Naive B cell (primary cell): ENCODE results near the gene S100A6. TPM values are rescaled to one million over a fixed set of nuclear protein-coding genes. Genes with fewer than 3 reads are reported as not detected.

ENCODE experiments used
- ATAC-seq, 2 donors: fragments of 150-1000 bp; cut with Tn5 transposase; 2 replicates each; pipeline ENCODE4 v1.10.0; 2021; ENCODE audit warnings: low read depth in 2 of 2, mild to moderate bottlenecking in 2 of 2, moderate library complexity in 2 of 2
- DNase-seq: peaks from one replicate; pipeline ENCODE4 v3.0.0; 2022
- H3K27ac Mint-ChIP-seq, 6 donors: one replicate each; pipeline ENCODE4 v1.8.0; 2020 to 2022; ENCODE audit warnings: mild to moderate bottlenecking in 6 of 6, mixed read lengths in 6 of 6, moderate library complexity in 5 of 6, inconsistent platforms in 2 of 6
- H3K27me3 Mint-ChIP-seq, 3 donors: one replicate each; pipeline ENCODE4 v1.8.0; 2021 to 2022; ENCODE audit warnings: mixed read lengths in 3 of 3, mild to moderate bottlenecking in 1 of 3
- H3K36me3 Mint-ChIP-seq, 2 donors: one replicate each; pipeline ENCODE4 v1.8.0; 2020 to 2022; ENCODE audit warnings: mixed read lengths in 2 of 2, inconsistent platforms in 1 of 2, mild to moderate bottlenecking in 1 of 2
- H3K4me1 Mint-ChIP-seq, 3 donors: one replicate each; pipeline ENCODE4 v1.8.0; 2020 to 2022; ENCODE audit warnings: mixed read lengths in 3 of 3, inconsistent platforms in 1 of 3, mild to moderate bottlenecking in 1 of 3, moderate library complexity in 1 of 3
- H3K4me3 Mint-ChIP-seq, 8 donors: one replicate each; pipeline ENCODE4 v1.8.0; 2020 to 2022; ENCODE audit warnings: mild to moderate bottlenecking in 8 of 8, mixed read lengths in 8 of 8, moderate library complexity in 8 of 8, inconsistent platforms in 2 of 8
- H3K9me3 Mint-ChIP-seq, 7 donors: one replicate each; pipeline ENCODE4 v1.8.0; 2020 to 2022; ENCODE audit warnings: mixed read lengths in 7 of 7, mild to moderate bottlenecking in 5 of 7, inconsistent platforms in 2 of 7, moderate library complexity in 1 of 7
- polyA plus RNA-seq, 6 donors: library from polyadenylated mRNA; unstranded; fragments of 300-500 nt; fragmentation: Illumina TruSeq; gene quantifications; one replicate each; pipeline ENCODE4 v1.2.3, GENCODE V29; 2021; ENCODE audit warnings: low read depth in 6 of 6

The S100A6 gene
- polyA plus RNA-seq, 6 donors from 2014 or later, result 131 to 239 (median 154) TPM

DNA sequence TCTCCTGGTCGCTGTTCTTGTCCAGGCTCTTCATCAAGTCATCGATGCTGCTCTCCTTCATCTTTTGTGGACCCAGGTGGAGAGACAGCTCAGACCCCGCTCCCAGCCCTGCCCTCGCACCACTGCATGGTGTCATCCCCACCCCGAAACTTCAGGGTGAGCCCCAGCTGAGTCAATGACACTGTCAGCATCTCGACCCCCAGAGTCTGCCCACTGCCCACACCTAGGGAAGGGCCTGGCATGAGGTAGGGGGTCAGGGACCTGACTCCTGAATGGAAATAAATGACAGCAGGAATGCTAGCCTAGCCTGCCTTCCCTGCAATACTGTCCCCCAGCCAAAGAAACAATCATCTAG is 1.6 kb upstream of the S100A6 start:
- Mint-ChIP-seq H3K27me3 (no peaks in the 10 kb centered on the region), H3K4me3 (peak overlapping the region in 7 of 8 donors; percentile 18 to 96 (median 77)), H3K27ac (peak overlapping the region in 3 of 6 donors; percentile 16 to 81 (median 56)), H3K9me3 (no peaks in the 10 kb centered on the region), H3K4me1 (peaks cover 60 to 73% (median 67%) of the 10 kb centered on the region in 3 donors), H3K36me3 (peaks cover 0 to 7% of the 10 kb centered on the region in 2 donors)
- ATAC-seq (no peak), DNase-seq (no peak)

DNA sequence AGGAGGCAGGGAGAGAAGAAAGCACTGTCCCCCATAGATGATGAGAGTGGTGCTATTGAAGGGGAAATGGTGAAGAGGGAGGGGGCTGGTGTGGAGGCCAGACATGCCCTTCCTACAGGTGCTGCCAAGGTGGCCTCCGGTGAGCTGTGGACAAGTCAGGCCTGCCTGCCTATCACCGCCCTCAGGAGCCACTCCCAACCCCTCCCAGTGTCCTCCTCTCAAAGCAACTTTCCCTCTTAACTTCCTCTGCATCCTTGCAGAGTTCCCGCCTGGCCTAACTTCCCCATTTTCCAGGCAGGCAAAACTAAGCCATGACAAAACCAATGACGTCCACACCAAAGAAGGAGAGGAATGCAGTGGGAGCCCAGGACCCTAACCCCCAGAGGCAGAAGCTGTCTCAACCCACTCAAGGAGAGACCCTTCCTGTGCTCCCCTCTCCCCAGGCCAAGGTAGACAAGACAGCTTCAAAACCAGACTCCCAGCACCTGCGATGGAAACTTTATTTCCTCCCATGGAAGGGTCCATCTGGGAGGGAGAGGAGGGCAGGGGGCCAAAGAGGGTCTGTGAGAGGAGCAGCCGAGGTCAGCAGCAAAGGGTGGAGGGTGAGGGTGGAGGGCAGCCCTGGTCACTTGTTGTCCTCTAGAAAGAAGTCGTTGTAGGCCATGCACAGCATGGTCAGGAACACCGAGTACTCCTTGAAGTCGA is 1.0 kb upstream of the S100A6 start:
- H3K27me3 Mint-ChIP-seq, result no peaks in the 10 kb centered on the region
- peak overlapping the region; percentile 87 to 97 (median 96) for H3K4me3 Mint-ChIP-seq
- peaks cover 0 to 7% of the 10 kb centered on the region in 2 donors for H3K36me3 Mint-ChIP-seq
- DNase-seq, result no peak
- peak overlapping the region; percentile 49 to 95 (median 93) for H3K27ac Mint-ChIP-seq
- ATAC-seq, result no peak
- H3K4me1 Mint-ChIP-seq, result peaks cover 60 to 70% (median 68%) of the 10 kb centered on the region in 3 donors
- no peaks in the 10 kb centered on the region for H3K9me3 Mint-ChIP-seq

DNA sequence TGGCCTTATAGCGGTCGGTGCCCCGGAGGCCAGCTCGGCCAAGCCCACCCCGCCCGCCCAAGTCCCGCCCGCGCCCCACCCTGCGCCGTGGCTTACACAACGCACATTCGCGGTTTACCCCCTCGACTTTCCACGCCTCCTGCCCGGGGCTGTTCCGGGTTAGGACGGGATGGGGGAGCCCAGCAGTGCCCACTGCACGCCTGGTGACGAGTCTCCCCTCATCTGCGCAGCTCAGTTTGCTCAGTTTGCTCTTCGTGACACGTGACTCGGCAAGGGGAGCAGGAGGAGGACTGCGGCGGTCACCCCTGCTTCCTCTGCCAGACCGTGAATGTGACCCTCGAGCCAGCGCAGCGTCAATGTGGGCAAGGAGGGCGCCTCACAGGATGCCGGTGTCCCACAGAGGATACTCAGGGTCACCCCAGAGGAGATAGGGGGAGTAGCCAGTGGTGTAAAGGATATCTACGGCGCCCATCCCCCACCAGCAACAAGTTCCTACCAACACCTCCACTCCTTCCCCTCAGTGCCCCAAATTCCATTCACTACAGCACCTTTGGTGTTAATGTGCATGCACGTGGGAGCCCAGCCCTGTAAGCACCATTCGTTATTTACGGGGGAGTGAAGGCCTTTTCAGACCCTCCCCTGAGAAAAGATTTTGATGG is 350 bp upstream of the S100A6 start:
- Mint-ChIP-seq H3K27ac (peak overlapping the region; percentile 83 to 95 (median 93)), H3K27me3 (no peaks in the 10 kb centered on the region), H3K9me3 (no peaks in the 10 kb centered on the region), H3K4me3 (peak overlapping the region; percentile 87 to 97 (median 96)), H3K4me1 (peaks cover 53 to 64% (median 61%) of the 10 kb centered on the region in 3 donors), H3K36me3 (peaks cover 0 to 7% of the 10 kb centered on the region in 2 donors)
- ATAC-seq (peak; percentile 72 to 76), DNase-seq (peak; percentile 53)

DNA sequence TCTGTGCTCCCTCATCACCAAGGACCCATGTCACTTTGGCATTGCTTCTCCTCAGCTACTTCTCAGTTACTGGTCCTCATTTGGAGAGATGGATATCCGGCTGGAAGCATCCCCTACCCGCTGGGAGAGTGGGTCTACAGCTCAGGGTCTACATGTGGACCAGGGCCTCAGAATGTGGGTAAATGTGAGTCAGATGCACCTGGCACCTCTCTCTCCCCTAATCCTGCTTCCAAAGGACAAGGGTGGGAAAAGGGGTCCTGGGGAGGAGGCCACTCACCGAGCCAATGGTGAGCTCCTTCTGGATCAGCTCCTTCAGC is 908 bp downstream of the S100A6 start:
- ATAC-seq (no peak), DNase-seq (no peak)
- Mint-ChIP-seq H3K36me3 (peaks cover 0 to 7% of the 10 kb centered on the region in 2 donors), H3K27ac (peak overlapping the region in 5 of 6 donors; percentile 33 to 93 (median 56)), H3K27me3 (no peaks in the 10 kb centered on the region), H3K9me3 (no peaks in the 10 kb centered on the region), H3K4me1 (peaks cover 40 to 51% (median 49%) of the 10 kb centered on the region in 3 donors), H3K4me3 (peak overlapping the region in 7 of 8 donors; percentile 90 to 96 (median 94))

DNA sequence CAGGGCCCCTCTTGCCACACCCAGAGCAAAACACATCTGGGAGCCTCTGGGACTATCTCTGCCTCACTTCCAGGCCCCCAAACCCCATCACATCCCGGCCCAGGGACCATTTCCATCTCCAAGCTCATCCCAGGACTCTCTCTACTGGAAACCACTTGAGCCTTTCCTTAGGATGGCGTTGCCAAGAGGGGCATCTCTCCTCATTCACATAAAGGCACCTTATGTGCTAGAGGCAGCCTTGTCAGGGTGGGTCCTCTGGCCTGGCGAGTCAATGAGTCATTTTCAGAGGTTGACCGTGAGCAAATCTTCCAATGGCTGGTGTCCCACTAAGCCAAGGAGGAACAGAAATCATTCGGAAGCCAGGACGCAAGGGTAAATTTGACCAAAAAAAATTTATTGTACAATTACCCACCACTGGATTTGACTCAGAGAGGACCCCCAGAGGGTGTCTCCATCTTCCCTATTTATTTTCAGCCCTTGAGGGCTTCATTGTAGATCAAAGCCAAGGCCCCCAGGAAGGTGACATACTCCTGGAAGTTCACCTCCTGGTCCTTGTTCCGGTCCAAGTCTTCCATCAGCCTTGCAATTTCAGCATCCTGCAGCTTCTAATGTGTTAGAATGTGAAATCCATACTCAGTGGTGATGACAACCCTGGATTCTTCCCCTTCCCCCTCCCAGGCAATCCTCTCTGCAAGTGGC is 1.4 kb downstream of the S100A6 start:
- Mint-ChIP-seq H3K36me3 (peaks cover 0 to 7% of the 10 kb centered on the region in 2 donors), H3K27ac (peak overlapping the region in 5 of 6 donors; percentile 33 to 93 (median 49)), H3K27me3 (no peaks in the 10 kb centered on the region), H3K9me3 (no peaks in the 10 kb centered on the region), H3K4me3 (peak overlapping the region; percentile 29 to 96 (median 92)), H3K4me1 (peaks cover 35 to 46% (median 44%) of the 10 kb centered on the region in 3 donors)
- DNase-seq, result no peak
- no peak for ATAC-seq

DNA sequence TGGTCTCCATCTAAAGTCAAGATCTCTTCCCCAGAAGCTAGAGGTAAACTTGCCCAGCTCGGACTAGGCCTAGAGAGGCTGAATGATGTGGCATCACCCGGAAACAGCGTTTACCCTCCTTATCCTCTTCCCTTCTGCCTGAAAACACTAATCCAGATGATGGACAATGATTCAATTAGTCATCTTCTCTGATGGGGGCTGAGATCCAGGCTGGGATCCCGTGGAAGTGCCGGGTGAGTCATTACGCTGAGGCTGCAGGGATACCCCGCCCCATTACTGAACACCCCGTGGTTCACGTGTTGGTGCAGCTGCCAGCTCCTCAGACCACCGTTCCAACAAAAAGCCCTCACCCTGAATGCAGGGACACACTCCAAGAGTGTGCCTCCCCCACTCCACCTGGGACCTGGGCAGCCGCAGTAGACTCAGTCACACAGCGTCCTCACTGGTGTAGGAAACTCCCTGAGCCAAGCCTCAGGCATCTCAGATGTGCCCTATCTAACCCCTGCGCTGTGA is 2.0 kb downstream of the S100A6 start:
- Mint-ChIP-seq H3K9me3 (no peaks in the 10 kb centered on the region), H3K27me3 (no peaks in the 10 kb centered on the region), H3K36me3 (peaks cover 0 to 7% of the 10 kb centered on the region in 2 donors), H3K4me1 (peaks cover 35 to 45% (median 44%) of the 10 kb centered on the region in 3 donors), H3K4me3 (peak overlapping the region in 3 of 8 donors; percentile 29 to 94 (median 64)), H3K27ac (peak overlapping the region in 3 of 6 donors; percentile 17 to 71 (median 51))
- ATAC-seq (no peak), DNase-seq (no peak)

DNA sequence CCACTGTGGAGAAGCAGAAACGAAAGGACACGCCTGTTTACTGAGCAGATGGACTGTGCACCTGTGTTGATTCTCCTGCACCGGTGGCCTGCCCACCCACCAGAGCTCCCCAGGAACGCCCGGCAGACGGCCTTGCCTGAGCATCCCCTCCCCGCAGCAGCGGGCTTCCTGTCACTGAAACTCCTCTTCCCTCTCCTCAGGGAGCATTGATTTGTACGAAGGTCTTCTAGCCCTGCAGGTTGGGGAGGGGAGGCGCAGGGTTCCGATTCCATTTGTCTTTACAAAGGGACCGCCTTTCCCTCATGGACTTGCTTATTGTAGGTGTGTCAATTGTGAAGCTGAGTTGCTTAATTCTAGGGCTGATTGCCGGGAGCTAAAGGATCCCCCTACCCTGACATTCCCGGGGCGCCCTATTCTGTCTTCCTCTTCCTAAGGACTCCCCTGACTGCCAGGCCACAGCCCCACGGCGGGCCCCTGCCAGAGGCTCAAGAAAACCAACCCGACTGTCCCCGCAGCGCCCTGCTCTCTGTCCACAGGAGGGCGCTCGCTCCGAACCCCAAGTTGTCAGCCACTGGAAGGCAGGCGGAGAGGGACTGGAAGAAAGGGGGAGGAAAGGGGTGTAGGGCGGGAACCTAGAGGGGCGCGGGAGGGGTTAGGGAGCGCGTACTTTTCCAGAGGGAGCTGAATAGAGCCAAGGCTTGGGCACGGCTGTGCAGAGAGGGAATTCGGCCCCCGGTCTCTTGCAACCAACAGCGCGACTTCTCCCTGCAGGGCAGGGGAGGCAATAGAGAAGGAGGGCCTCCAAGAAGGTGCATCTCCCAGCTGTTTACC is 2.8 kb downstream of the S100A6 start:
- peaks cover 35 to 45% (median 44%) of the 10 kb centered on the region in 3 donors for H3K4me1 Mint-ChIP-seq
- H3K27me3 Mint-ChIP-seq, result no peaks in the 10 kb centered on the region
- DNase-seq, result no peak
- peak overlapping the region in 7 of 8 donors; percentile 15 to 94 (median 64) for H3K4me3 Mint-ChIP-seq
- peak overlapping the region in 4 of 6 donors; percentile 49 to 83 (median 56) for H3K27ac Mint-ChIP-seq
- ATAC-seq, result peak; percentile 29 to 40
- peaks cover 0 to 7% of the 10 kb centered on the region in 2 donors for H3K36me3 Mint-ChIP-seq
- H3K9me3 Mint-ChIP-seq, result no peaks in the 10 kb centered on the region

DNA sequence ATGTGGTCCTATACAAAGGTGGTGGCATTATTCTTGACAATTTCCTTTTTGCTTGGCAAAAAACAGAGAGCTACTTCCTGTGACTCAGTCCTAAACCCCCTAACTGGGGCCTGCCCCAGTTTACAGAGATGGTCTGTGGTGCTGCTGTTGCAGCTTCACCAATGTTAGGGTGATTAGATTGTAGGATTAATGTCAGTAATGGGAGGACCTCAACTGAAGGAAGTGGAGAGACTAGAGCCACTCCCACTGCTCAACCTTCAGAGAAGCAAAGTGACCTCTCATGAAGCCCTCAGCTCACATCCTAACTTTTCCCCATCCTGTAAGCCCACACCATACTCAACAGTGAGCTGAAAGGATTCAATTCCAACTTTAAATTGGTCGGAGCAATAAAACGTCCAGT is 3.6 kb downstream of the S100A6 start:
- H3K4me3 Mint-ChIP-seq, result peak overlapping the region in 1 of 8 donors; percentile 50
- no peaks in the 10 kb centered on the region for H3K9me3 Mint-ChIP-seq
- no peak for DNase-seq
- no peak for ATAC-seq
- H3K36me3 Mint-ChIP-seq, result peaks cover 0 to 7% of the 10 kb centered on the region in 2 donors
- H3K4me1 Mint-ChIP-seq, result peaks cover 35 to 45% (median 44%) of the 10 kb centered on the region in 3 donors
- H3K27me3 Mint-ChIP-seq, result peaks cover 0 to under 1% (median 0%) of the 10 kb centered on the region in 3 donors
- H3K27ac Mint-ChIP-seq, result peak overlapping the region in 2 of 6 donors; percentile 8 to 54

DNA sequence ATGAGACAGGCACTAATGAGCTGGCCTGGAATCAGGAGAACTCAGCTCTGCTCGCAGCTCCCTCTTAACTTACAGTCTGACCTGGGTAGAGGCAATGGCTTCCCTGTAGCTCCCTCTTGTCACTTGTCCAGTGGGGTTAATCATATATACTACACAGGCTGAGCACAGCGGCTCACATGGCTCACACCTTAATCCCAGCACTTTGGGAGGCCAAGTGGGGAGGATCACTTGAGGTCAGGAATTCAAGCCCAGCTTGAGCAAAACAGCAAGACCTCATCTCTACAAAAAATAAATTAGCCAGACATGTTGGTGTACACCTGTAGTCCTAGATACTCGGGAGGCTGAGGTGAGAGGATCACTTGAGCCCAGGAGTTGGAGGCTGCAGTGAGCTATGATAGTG is 4.2 kb downstream of the S100A6 start:
- H3K27me3 Mint-ChIP-seq, result peaks cover 0 to 3% (median 2%) of the 10 kb centered on the region in 3 donors
- no peak for ATAC-seq
- no peak overlapping the region for H3K27ac Mint-ChIP-seq
- peaks cover 32 to 41% (median 40%) of the 10 kb centered on the region in 3 donors for H3K4me1 Mint-ChIP-seq
- DNase-seq, result no peak
- H3K36me3 Mint-ChIP-seq, result peaks cover 0 to 7% of the 10 kb centered on the region in 2 donors
- no peaks in the 10 kb centered on the region for H3K9me3 Mint-ChIP-seq
- peak overlapping the region in 1 of 8 donors; percentile 59 for H3K4me3 Mint-ChIP-seq

DNA sequence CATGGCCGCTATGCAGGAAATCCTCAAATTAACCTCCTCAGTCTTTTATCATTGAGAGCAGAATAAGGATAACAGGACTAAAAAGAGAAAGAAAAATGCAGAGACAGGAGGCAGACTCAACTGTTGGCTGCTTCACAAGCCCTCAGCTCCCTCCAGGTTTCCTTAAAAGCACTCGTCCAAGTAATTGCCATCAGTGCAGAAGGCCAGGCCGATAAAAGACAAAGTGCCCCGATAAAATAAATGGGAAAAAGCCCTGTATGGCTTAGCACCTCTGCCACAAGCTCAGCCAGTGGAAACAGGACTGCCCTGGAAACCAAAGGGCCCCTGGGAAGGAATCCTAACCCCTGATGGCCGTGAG is 8.1 kb downstream of the S100A6 start:
- no peak for DNase-seq
- H3K9me3 Mint-ChIP-seq, result no peaks in the 10 kb centered on the region
- H3K36me3 Mint-ChIP-seq, result no peaks in the 10 kb centered on the region
- H3K27ac Mint-ChIP-seq, result no peak overlapping the region
- peaks cover 4 to 6% (median 6%) of the 10 kb centered on the region in 3 donors for H3K4me1 Mint-ChIP-seq
- no peak overlapping the region for H3K4me3 Mint-ChIP-seq
- no peak for ATAC-seq
- H3K27me3 Mint-ChIP-seq, result peaks cover 0 to 4% (median 3%) of the 10 kb centered on the region in 3 donors

DNA sequence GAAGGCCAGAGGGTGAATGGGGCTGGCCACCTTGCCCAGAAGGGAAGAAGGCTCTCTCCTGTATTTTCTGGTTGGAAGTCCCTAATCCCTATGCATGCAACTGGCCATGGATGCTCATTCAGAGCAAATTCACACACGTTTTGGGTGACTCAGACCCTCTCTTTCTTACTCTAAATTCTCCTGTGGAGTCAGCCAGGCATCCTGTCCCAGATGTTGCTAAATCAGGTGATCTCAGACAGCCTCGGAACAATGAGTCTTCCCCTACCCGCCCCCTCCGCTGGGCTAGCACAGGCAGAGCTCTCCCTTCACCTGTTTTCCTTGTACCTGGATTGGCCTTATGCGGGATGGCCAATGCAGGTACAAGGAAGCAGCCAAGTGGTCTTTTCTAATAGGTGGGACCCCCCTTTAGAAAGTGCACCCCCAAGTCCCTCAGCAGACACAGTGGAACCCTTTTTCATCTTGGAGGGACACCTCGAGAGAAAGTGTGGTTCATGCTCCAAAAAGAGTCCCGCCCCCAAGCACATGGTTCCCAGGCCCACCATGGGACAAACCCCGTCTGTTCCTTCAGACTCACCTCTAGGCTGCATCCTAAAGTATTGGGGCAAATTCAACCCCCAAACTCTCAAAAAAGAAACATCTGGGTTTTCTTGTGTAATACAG is 8.6 kb downstream of the S100A6 start:
- Mint-ChIP-seq H3K4me1 (peaks cover under 1 to 2% (median under 1%) of the 10 kb centered on the region in 3 donors), H3K9me3 (no peaks in the 10 kb centered on the region), H3K4me3 (no peak overlapping the region), H3K36me3 (no peaks in the 10 kb centered on the region), H3K27me3 (peaks cover 0 to 4% (median 3%) of the 10 kb centered on the region in 3 donors), H3K27ac (no peak overlapping the region)
- DNase-seq (no peak), ATAC-seq (no peak)

DNA sequence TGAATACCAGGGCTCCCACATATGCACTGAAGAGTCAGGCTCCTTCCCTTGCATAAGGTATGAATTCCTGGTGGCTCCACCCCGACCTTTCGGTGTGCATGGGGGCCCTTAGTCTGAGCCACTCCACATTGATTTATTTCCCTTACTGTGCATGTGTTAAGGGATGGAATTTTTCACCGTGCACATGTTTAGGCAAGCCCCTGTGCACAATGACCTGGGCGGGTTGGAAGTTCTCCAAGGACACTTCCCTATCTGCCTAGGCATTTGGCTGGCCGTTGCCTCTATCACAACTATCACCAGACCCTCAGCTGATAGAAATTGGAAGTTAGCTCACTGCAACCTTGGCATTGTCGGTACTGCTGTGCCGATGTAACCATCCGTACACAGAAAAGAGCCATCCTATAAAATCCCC is 9.7 kb downstream of the S100A6 start:
- Mint-ChIP-seq H3K4me3 (no peak overlapping the region), H3K4me1 (no peaks in the 10 kb centered on the region), H3K9me3 (no peaks in the 10 kb centered on the region), H3K27me3 (peaks cover 0 to 4% (median 4%) of the 10 kb centered on the region in 3 donors), H3K36me3 (no peaks in the 10 kb centered on the region), H3K27ac (peak overlapping the region in 1 of 6 donors; percentile 47)
- DNase-seq (no peak), ATAC-seq (no peak)
